ENCODE data around the gene CPEB3.

DNA sequence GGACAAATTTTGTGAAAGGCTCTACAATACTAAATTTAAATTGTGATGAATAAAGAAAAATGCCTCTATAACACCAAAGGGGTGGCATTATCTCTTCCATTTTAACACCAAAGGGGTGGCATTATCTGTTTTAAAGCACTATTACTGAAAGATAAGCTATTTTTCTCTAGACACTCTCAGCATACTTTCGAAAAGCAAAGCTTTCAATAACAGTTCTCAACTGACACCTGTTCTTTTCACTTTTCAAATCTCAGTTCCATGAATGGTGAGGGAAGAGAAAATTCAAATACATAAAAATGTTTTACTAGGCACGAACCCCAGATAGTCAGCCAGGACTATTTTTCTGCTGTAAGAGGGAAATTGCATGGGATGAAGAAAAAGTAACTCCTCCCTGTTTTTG, 103.8 kb downstream of the CPEB3 start:
- TF ChIP-seq, protein P1, sequence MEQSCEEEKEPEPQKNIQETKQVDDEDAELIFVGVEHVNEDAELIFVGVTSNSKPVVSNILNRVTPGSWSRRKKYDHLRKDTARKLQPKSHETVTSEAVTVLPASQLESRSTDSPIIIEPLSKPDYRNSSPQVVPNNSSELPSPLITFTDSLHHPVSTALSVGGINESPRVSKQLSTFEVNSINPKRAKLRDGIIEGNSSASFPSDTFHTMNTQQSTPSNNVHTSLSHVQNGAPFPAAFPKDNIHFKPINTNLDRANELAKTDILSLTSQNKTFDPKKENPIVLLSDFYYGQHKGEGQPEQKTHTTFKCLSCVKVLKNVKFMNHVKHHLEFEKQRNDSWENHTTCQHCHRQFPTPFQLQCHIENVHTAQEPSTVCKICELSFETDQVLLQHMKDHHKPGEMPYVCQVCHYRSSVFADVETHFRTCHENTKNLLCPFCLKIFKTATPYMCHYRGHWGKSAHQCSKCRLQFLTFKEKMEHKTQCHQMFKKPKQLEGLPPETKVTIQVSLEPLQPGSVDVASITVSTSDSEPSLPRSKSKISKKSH (CRISPR knock-in tag; IDR thresholded peaks at IDR 0.05): no peak
- TF ChIP-seq SRSF1 (IDR thresholded peaks at IDR 0.05; ENCODE audit: low read depth, low read length): no peak
- TF ChIP-seq, protein P2, sequence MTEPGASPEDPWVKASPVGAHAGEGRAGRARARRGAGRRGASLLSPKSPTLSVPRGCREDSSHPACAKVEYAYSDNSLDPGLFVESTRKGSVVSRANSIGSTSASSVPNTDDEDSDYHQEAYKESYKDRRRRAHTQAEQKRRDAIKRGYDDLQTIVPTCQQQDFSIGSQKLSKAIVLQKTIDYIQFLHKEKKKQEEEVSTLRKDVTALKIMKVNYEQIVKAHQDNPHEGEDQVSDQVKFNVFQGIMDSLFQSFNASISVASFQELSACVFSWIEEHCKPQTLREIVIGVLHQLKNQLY (CRISPR knock-in tag; conservative IDR thresholded peaks at IDR 0.05): no peak
- no peak for TF ChIP-seq MEF2D (tag; conservative IDR thresholded peaks at IDR 0.05; ENCODE audit: low read depth)
- TF ChIP-seq MXI1 (IDR thresholded peaks at IDR 0.05; ENCODE audit: low read depth, low read length): no peak
- TF ChIP-seq, protein P3, sequence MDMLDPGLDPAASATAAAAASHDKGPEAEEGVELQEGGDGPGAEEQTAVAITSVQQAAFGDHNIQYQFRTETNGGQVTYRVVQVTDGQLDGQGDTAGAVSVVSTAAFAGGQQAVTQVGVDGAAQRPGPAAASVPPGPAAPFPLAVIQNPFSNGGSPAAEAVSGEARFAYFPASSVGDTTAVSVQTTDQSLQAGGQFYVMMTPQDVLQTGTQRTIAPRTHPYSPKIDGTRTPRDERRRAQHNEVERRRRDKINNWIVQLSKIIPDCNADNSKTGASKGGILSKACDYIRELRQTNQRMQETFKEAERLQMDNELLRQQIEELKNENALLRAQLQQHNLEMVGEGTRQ (CRISPR knock-in tag; IDR thresholded peaks at IDR 0.05): no peak
- no peak for TF ChIP-seq KAT2B (IDR thresholded peaks at IDR 0.05; ENCODE audit: low read depth, low read length)
- no peak for TF ChIP-seq NCOR1 (IDR thresholded peaks at IDR 0.05)

Measured in K562 (cell line).